ENCODE measurements around the gene C10orf90.

The C10orf90 gene

GRCh38 chr10:126663328-126663727 lies 7.2 kb downstream of the C10orf90 start:
- H3K27ac Mint-ChIP-seq: no peak overlapping the region

DNA sequence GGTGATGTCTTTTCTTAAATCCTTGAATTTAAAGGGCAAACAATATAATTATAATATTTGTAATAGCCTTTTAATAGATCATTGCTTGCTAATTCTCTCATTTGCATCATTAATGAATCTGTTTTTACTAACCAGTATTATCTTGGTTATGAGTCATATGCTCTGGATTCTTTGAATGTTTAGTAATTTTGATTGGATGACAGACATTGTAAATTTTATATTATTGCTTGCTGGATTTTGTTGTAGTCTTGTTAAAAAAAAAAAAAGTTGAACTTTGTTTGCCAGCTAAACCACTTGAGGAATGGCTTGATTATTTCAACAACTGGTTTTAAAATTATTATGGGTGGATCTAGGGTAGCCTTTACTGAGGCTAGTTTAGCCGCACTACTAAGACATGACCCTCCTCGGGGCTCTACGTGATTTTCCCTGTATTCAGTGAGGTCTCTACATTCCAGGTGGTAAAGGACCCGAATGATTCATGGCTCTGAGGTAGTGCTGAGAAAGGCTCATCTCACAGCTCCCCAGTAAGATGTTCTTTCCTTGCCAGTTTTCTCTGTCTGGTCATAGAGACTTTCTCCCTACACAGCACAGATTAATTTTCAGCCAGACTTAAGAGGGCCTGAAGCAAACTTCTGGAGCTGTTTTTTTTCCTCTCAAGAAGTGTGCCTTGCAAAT lies 8.5 kb downstream of the C10orf90 start:
- H3K4me3 Mint-ChIP-seq: no peak overlapping the region
- H3K4me1 Mint-ChIP-seq (ENCODE audit: low read depth): no peaks in the 10 kb centered on the region
- H3K27ac Mint-ChIP-seq: no peak overlapping the region
- no peaks in the 10 kb centered on the region for H3K36me3 Mint-ChIP-seq (ENCODE audit: low read depth)
- H3K9me3 Mint-ChIP-seq: no peaks in the 10 kb centered on the region
- H3K27me3 Mint-ChIP-seq (ENCODE audit: low read depth): no peaks in the 10 kb centered on the region

More at GRCh38 chr10:126663328-126663727, 7.2 kb downstream of the C10orf90 start:
- H3K4me3 Mint-ChIP-seq: no peak overlapping the region
- H3K36me3 Mint-ChIP-seq (ENCODE audit: low read depth): no peaks in the 10 kb centered on the region
- H3K4me1 Mint-ChIP-seq (ENCODE audit: low read depth): no peaks in the 10 kb centered on the region
- H3K27me3 Mint-ChIP-seq (ENCODE audit: low read depth): no peaks in the 10 kb centered on the region
- H3K9me3 Mint-ChIP-seq: no peaks in the 10 kb centered on the region

DNA sequence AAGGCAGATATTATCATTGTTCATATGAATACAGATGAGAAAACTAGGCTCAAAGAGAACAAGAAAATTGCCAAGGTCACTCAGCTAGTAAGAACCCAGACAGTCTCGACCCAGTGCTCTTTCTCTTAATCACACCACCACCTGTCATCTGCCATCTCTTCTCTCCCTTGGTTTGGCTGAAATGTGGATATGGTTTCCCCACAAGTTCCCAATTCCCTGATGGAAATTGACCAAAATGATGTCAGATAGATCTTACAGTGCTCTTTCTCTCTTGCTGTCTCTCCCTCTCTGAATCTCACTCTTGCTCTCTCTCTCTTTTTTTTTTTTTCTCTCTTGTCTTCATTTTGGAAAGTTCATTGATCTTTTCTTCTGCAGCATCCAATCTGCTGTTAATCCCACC lies 9.1 kb downstream of the C10orf90 start:
- no peak overlapping the region for H3K4me3 Mint-ChIP-seq
- no peak overlapping the region for H3K27ac Mint-ChIP-seq
- H3K36me3 Mint-ChIP-seq (ENCODE audit: low read depth): no peaks in the 10 kb centered on the region
- no peaks in the 10 kb centered on the region for H3K9me3 Mint-ChIP-seq
- no peaks in the 10 kb centered on the region for H3K4me1 Mint-ChIP-seq (ENCODE audit: low read depth)
- no peaks in the 10 kb centered on the region for H3K27me3 Mint-ChIP-seq (ENCODE audit: low read depth)

DNA sequence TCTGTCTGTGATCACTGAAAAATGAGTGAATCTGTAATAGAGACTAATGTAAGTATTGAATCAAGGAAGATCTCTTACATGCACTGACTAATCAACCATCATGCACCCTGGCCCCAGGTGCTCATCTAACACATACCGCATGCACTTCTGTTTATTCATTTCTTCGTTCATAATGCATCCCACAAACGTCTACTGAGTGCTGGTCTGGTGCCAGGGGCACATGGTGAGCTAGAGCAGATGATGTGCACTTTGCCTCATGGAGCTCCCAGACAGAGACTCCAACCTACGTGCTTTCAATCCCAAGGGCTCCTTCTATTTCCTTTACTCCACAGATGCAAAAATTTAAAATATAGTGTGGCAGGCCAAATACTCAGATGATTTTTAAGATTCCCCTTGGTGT lies 10.7 kb downstream of the C10orf90 start:
- no peaks in the 10 kb centered on the region for H3K4me1 Mint-ChIP-seq (ENCODE audit: low read depth)
- H3K36me3 Mint-ChIP-seq (ENCODE audit: low read depth): no peaks in the 10 kb centered on the region
- no peak overlapping the region for H3K27ac Mint-ChIP-seq
- H3K4me3 Mint-ChIP-seq: no peak overlapping the region
- no peaks in the 10 kb centered on the region for H3K9me3 Mint-ChIP-seq
- no peaks in the 10 kb centered on the region for H3K27me3 Mint-ChIP-seq (ENCODE audit: low read depth)

DNA sequence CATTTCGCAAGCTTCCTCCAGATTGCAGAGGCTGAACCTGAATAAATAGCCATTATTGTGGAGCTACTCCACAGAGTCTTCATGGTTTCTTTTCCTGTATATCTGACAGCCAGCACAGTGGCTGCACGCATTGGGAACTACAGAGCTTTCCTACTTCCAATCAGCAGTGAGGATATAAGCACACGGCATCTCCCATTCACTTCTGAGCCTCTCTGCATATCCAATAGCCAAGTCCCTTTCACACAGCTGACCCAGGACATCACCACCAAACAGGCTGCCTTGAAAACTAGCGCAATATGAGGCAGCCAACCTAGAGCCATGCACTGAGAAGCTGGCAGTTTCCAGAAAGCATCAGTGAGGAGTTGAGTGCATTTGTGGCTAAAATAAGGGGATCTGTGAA lies 11.6 kb downstream of the C10orf90 start:
- no peaks in the 10 kb centered on the region for H3K4me1 Mint-ChIP-seq (ENCODE audit: low read depth)
- H3K36me3 Mint-ChIP-seq (ENCODE audit: low read depth): no peaks in the 10 kb centered on the region
- H3K4me3 Mint-ChIP-seq: no peak overlapping the region
- H3K27me3 Mint-ChIP-seq (ENCODE audit: low read depth): no peaks in the 10 kb centered on the region
- no peaks in the 10 kb centered on the region for H3K9me3 Mint-ChIP-seq
- no peak overlapping the region for H3K27ac Mint-ChIP-seq

DNA sequence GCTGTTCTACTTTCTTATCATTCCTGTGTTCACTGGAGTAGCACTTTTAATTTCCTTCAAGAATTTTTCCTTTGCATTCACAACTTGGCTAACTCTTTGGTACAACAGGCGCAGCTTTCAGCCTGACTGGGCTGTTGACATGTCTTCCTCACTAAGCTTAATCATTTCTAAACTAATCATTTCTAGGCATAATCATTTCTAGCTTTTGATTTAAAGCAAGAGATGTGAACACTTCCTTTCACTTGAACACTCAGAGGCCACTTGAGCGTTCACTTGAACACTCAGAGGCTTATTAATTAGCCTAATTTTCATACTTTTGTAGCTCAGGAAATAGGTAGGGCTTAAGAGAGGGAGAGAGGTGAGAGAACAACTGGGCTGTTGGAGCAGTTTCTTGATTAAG lies 15.9 kb downstream of the C10orf90 start:
- H3K9me3 Mint-ChIP-seq: no peaks in the 10 kb centered on the region
- H3K27ac Mint-ChIP-seq: no peak overlapping the region
- no peaks in the 10 kb centered on the region for H3K36me3 Mint-ChIP-seq (ENCODE audit: low read depth)
- H3K4me1 Mint-ChIP-seq (ENCODE audit: low read depth): no peaks in the 10 kb centered on the region
- no peak overlapping the region for H3K4me3 Mint-ChIP-seq
- no peaks in the 10 kb centered on the region for H3K27me3 Mint-ChIP-seq (ENCODE audit: low read depth)

DNA sequence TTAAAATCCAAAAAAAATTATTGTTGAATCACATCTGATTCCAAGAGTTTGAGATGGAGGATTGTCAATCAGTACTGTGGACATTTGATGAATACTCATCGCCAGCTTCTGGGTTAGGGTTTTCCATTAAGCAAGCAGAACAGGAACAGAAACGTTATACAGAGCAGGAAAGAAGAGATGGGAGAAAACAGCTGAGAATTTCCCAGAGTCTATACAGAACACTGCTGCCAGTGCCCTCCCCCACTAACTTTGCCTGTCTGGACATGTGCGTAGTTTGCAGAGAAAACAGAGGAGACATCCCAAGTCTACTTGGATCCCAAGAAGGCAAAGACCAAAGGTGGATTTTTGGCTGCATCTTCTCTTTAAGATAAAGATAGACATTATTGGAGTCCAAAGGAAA lies 19.0 kb downstream of the C10orf90 start:
- H3K27me3 Mint-ChIP-seq (ENCODE audit: low read depth): no peaks in the 10 kb centered on the region
- no peak overlapping the region for H3K27ac Mint-ChIP-seq
- no peaks in the 10 kb centered on the region for H3K4me1 Mint-ChIP-seq (ENCODE audit: low read depth)
- H3K4me3 Mint-ChIP-seq: no peak overlapping the region
- no peaks in the 10 kb centered on the region for H3K36me3 Mint-ChIP-seq (ENCODE audit: low read depth)
- H3K9me3 Mint-ChIP-seq: no peaks in the 10 kb centered on the region

DNA sequence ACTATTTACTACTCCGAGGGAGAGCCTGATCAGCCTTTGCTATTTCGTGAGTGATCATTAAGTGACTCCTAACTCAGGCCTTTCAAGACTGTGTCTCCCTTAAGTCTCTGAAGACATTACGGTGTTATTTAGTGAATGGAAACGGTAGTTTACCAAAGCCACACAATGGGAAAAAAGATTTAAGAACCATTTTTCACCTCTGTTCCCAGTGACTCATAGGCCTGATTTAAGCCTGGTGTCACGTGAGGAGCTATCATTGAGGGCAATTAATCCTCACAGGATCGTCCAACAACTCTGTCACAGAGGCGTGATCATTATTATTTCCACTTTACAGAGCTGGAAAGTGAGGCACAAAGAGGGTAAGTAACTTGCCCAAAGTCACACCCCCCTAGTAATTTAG lies 20.3 kb downstream of the C10orf90 start:
- Mint-ChIP-seq H3K9me3 (no peaks in the 10 kb centered on the region), H3K4me3 (no peak overlapping the region), H3K27me3 (ENCODE audit: low read depth) (no peaks in the 10 kb centered on the region), H3K27ac (no peak overlapping the region), H3K4me1 (ENCODE audit: low read depth) (no peaks in the 10 kb centered on the region), H3K36me3 (ENCODE audit: low read depth) (no peaks in the 10 kb centered on the region)

DNA sequence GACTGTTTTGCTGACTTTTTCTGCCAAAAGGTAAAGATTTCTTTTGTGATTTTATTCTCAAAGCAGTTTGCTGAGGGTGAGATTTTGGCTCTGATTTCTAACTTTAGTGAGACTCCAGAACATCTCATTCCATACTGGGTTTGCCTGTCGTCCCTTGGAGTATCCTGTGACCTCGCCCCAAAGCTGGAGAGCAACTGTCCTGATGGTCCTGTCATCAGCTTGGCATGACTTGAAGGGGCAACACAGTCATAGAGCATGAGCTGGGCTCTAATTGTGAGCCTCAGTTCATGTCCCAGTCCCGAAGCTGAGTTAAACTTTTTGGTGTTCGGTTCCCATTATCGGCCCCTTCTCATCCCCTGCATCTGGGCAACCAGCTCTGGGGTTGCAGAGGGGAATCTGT lies 23.4 kb downstream of the C10orf90 start:
- H3K4me1 Mint-ChIP-seq (ENCODE audit: low read depth): no peaks in the 10 kb centered on the region
- no peaks in the 10 kb centered on the region for H3K36me3 Mint-ChIP-seq (ENCODE audit: low read depth)
- H3K4me3 Mint-ChIP-seq: no peak overlapping the region
- H3K27me3 Mint-ChIP-seq (ENCODE audit: low read depth): no peaks in the 10 kb centered on the region
- no peak overlapping the region for H3K27ac Mint-ChIP-seq
- H3K9me3 Mint-ChIP-seq: no peaks in the 10 kb centered on the region

GRCh38 chr10:126646110-126646509 lies 24.4 kb downstream of the C10orf90 start:
- no peaks in the 10 kb centered on the region for H3K9me3 Mint-ChIP-seq
- H3K36me3 Mint-ChIP-seq (ENCODE audit: low read depth): no peaks in the 10 kb centered on the region
- no peak overlapping the region for H3K4me3 Mint-ChIP-seq
- no peaks in the 10 kb centered on the region for H3K27me3 Mint-ChIP-seq (ENCODE audit: low read depth)
- no peak overlapping the region for H3K27ac Mint-ChIP-seq
- H3K4me1 Mint-ChIP-seq (ENCODE audit: low read depth): no peaks in the 10 kb centered on the region

- H3K4me3 Mint-ChIP-seq: no peak overlapping the region
- H3K27me3 Mint-ChIP-seq (ENCODE audit: low read depth): no peaks in the 10 kb centered on the region
- H3K27ac Mint-ChIP-seq: no peak overlapping the region
- no peaks in the 10 kb centered on the region for H3K36me3 Mint-ChIP-seq (ENCODE audit: low read depth)
- H3K9me3 Mint-ChIP-seq: no peaks in the 10 kb centered on the region
- no peaks in the 10 kb centered on the region for H3K4me1 Mint-ChIP-seq (ENCODE audit: low read depth)
Measured at GRCh38 chr10:126640401-126640800, 30.1 kb downstream of the C10orf90 start.

DNA sequence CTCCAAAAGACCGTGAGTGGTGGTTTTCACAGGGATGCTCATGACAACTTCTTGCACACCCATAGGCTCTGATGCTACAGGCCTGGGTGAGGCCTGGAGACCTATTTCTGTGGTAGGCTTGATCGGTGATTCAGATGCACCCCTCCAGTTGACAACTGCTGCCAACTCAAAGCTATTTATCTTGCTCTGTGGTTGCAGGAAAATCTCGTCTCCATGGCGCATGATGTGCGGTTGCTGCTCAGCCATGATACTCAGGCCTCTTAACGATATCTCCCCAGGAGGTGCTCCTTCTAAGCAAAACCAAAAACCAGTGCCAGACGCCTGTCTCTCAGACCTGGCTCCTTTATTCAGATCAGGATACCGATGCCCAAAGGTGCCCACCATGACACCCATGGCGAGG lies 31.4 kb downstream of the C10orf90 start:
- H3K27ac Mint-ChIP-seq: no peak overlapping the region
- H3K4me1 Mint-ChIP-seq (ENCODE audit: low read depth): no peaks in the 10 kb centered on the region
- H3K4me3 Mint-ChIP-seq: no peak overlapping the region

GRCh38 chr10:126638542-126638941 lies 32.0 kb downstream of the C10orf90 start:
- H3K9me3 Mint-ChIP-seq: no peaks in the 10 kb centered on the region
- H3K36me3 Mint-ChIP-seq (ENCODE audit: low read depth): no peaks in the 10 kb centered on the region
- H3K27me3 Mint-ChIP-seq (ENCODE audit: low read depth): no peaks in the 10 kb centered on the region
- no peak overlapping the region for H3K27ac Mint-ChIP-seq
- H3K4me1 Mint-ChIP-seq (ENCODE audit: low read depth): no peaks in the 10 kb centered on the region
- H3K4me3 Mint-ChIP-seq: no peak overlapping the region

More for the DNA sequence above, 31.4 kb downstream of the C10orf90 start:
- Mint-ChIP-seq H3K27me3 (ENCODE audit: low read depth) (no peaks in the 10 kb centered on the region), H3K9me3 (no peaks in the 10 kb centered on the region), H3K36me3 (ENCODE audit: low read depth) (no peaks in the 10 kb centered on the region)

- H3K36me3 Mint-ChIP-seq (ENCODE audit: low read depth): no peaks in the 10 kb centered on the region
- no peak overlapping the region for H3K27ac Mint-ChIP-seq
- no peaks in the 10 kb centered on the region for H3K27me3 Mint-ChIP-seq (ENCODE audit: low read depth)
Measured at GRCh38 chr10:126637501-126637900, 33.0 kb downstream of the C10orf90 start.

GRCh38 chr10:126634911-126635310 lies 35.6 kb downstream of the C10orf90 start:
- H3K27ac Mint-ChIP-seq: no peak overlapping the region
- H3K36me3 Mint-ChIP-seq (ENCODE audit: low read depth): no peaks in the 10 kb centered on the region
- H3K4me1 Mint-ChIP-seq (ENCODE audit: low read depth): no peaks in the 10 kb centered on the region
- H3K27me3 Mint-ChIP-seq (ENCODE audit: low read depth): no peaks in the 10 kb centered on the region
- no peaks in the 10 kb centered on the region for H3K9me3 Mint-ChIP-seq
- H3K4me3 Mint-ChIP-seq: no peak overlapping the region

More at GRCh38 chr10:126637501-126637900, 33.0 kb downstream of the C10orf90 start:
- Mint-ChIP-seq H3K9me3 (no peaks in the 10 kb centered on the region), H3K4me3 (no peak overlapping the region), H3K4me1 (ENCODE audit: low read depth) (no peaks in the 10 kb centered on the region)

DNA sequence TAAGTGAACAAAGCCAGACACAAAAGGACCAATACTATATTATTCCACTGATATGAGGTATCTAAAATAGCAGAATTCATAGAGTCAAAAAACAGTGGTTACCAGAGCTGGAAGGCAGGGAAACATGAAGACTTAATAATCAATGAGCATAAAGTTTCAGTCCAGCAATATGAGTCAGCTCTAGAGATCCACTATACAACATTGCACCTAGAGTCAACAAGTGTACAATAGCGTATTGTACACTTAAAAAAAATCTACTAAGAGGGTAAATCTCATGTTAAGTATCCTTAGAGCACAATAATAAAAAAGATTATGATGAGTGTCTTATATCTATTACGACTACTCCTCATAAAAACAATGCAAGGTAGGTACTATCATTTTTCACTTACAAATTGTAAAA lies 36.1 kb downstream of the C10orf90 start:
- Mint-ChIP-seq H3K36me3 (ENCODE audit: low read depth) (no peaks in the 10 kb centered on the region), H3K9me3 (no peaks in the 10 kb centered on the region), H3K4me3 (no peak overlapping the region), H3K27me3 (ENCODE audit: low read depth) (no peaks in the 10 kb centered on the region), H3K4me1 (ENCODE audit: low read depth) (no peaks in the 10 kb centered on the region), H3K27ac (no peak overlapping the region)
